Cardiac fibroblast (primary cell): ENCODE data around the gene RIMBP3B.
"Not testable (repeated sequence)": the region's sequence is repeated elsewhere in the genome, so short reads cannot be mapped to it uniquely, and the experiment has no call there.

ENCODE experiments used
- DNase-seq, 2 donors: peaks; one replicate each; pipeline versions ENCODE4 v3.0.0 to v3.0.0-alpha.2; 2010; ENCODE audit warnings: low read depth in 2 of 2
- H3K4me3 ChIP-seq, 2 donors: replicated peaks in 1 of 2; 1 replicate in 1 of 2; 2 replicates in 1 of 2; pipeline ENCODE4 v1.5.1; 2011; ENCODE audit warnings: low read depth in 2 of 2, low read length in 2 of 2, mild to moderate bottlenecking in 2 of 2, moderate library complexity in 1 of 2

The RIMBP3B gene

GRCh38 chr22:21383701-21384467 is at the start of gene RIMBP3B:
Gene RIMBP3B, plus strand, starts transcription at chr22:21383751. Its CDS starts 108 bp downstream, at chr22:21383859.
- H3K4me3 ChIP-seq, result not testable (repeated sequence)

GRCh38 chr22:21357527-21357926 is 26.0 kb upstream of the RIMBP3B start:
- H3K4me3 ChIP-seq, DNase-seq: not testable (repeated sequence)

More at GRCh38 chr22:21383701-21384467, at the start of gene RIMBP3B:
- DNase-seq, result not testable (repeated sequence)

- H3K4me3 ChIP-seq, DNase-seq: not testable (repeated sequence)
These were observed 23.0 kb upstream of the RIMBP3B start for GRCh38 chr22:21360525-21360924.

- DNase-seq, H3K4me3 ChIP-seq: not testable (repeated sequence)
These were observed 21.1 kb upstream of the RIMBP3B start for GRCh38 chr22:21362473-21362872.

GRCh38 chr22:21363061-21363460 is 20.5 kb upstream of the RIMBP3B start:
- H3K4me3 ChIP-seq, DNase-seq: not testable (repeated sequence)

- H3K4me3 ChIP-seq, DNase-seq: not testable (repeated sequence)
These were observed 19.7 kb upstream of the RIMBP3B start for GRCh38 chr22:21363803-21364202.

- not testable (repeated sequence) for H3K4me3 ChIP-seq, DNase-seq
These were observed 19.2 kb upstream of the RIMBP3B start for GRCh38 chr22:21364362-21364761.

- not testable (repeated sequence) for H3K4me3 ChIP-seq
These were observed 18.2 kb upstream of the RIMBP3B start for GRCh38 chr22:21365337-21365736.

GRCh38 chr22:21368603-21369310 is 14.8 kb upstream of the RIMBP3B start:
- not testable (repeated sequence) for H3K4me3 ChIP-seq, DNase-seq

More at GRCh38 chr22:21365337-21365736, 18.2 kb upstream of the RIMBP3B start:
- DNase-seq, result not testable (repeated sequence)

GRCh38 chr22:21375880-21376279 is 7.7 kb upstream of the RIMBP3B start:
- not testable (repeated sequence) for H3K4me3 ChIP-seq, DNase-seq

GRCh38 chr22:21384468-21385357 is 1.2 kb downstream of the RIMBP3B start:
- not testable (repeated sequence) for H3K4me3 ChIP-seq, DNase-seq

GRCh38 chr22:21389480-21389879 is 5.9 kb downstream of the RIMBP3B start:
- not testable (repeated sequence) for H3K4me3 ChIP-seq, DNase-seq

GRCh38 chr22:21390013-21390412 is 6.5 kb downstream of the RIMBP3B start:
- H3K4me3 ChIP-seq, DNase-seq: not testable (repeated sequence)

- not testable (repeated sequence) for H3K4me3 ChIP-seq, DNase-seq
These were observed 11.1 kb downstream of the RIMBP3B start for GRCh38 chr22:21394613-21395012.

- not testable (repeated sequence) for DNase-seq, H3K4me3 ChIP-seq
These were observed 17.8 kb downstream of the RIMBP3B start for GRCh38 chr22:21401197-21401969.

- H3K4me3 ChIP-seq, DNase-seq: not testable (repeated sequence)
These were observed 19.3 kb downstream of the RIMBP3B start for GRCh38 chr22:21402763-21403314.

GRCh38 chr22:21407139-21407538 is 23.6 kb downstream of the RIMBP3B start:
- not testable (repeated sequence) for DNase-seq, H3K4me3 ChIP-seq
